ENCODE results near the gene CCDC197.

CCDC197 gene

DNA sequence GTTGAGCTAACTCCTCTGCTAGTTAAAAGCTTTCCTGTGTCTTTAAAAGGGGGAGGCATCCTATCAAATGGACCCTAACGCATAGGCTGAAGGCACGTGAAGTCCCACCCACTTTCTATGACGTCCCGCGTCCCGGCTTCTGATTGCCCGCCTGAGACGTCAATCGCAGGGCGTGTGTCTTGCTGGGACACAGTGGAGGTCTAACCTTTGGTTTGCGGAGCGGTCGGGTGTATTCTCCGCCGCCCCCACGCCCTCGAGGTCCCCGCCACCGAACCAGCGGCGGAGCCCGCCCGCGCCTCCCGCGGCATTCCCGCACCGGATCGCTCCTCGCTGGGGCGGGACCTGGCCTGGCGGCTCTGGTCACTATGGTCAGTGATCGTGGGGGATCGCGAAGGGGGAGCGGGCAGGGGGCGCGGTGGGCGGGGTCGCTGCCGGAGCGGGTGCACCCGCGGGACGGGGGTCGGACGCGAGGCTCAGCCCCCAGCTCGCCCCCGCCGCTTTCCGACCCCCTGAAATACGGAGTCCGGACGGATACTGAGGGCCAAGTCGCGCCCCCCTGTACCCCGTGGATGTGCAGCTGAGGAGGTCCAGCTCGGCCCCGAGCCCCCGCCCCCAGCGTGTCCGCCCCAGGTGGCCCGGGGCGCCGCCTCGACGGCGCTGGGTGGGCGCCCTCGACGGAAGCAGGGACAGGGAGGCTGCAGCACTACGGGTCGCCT lies 29.2 kb downstream of the CCDC197 start, which contains the start of gene OTUB2:
TSS of gene OTUB2 (plus strand) at position 168 of the 716 bp plus-strand sequence. CDS start at position 366, 198 bp downstream.
- DNase-seq (ENCODE audit: low read depth), result peak; percentile 98

DNA sequence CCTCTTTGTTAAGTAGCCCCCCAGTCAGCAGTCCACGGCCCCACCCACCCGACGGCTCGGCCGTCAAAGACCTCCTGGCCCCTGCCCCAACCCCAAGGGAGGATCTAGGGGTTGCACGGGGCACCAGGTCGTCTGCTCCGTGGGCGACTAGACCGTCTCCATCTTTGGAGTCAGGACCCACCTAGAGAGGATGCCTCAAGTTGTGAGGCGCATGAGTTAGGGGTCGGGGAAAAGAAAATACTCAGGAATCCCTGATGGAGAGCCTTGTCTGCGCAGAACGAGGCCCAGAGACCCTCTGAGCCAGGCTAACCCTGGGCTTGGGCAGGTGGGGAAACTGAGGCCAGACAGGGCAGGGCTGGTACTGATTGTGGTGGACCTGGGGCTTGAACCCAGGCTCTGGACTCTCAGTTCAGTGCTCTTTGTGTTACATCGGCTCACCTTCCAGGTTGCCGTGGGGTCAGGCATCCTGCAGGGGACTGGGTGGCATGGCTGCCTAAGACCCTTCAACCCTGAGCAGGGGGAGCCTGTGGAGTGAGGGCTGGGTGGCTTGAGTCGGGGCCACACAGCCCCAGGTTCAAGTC lies 29.9 kb downstream of the CCDC197 start:
- DNase-seq (ENCODE audit: low read depth), result no peak

DNA sequence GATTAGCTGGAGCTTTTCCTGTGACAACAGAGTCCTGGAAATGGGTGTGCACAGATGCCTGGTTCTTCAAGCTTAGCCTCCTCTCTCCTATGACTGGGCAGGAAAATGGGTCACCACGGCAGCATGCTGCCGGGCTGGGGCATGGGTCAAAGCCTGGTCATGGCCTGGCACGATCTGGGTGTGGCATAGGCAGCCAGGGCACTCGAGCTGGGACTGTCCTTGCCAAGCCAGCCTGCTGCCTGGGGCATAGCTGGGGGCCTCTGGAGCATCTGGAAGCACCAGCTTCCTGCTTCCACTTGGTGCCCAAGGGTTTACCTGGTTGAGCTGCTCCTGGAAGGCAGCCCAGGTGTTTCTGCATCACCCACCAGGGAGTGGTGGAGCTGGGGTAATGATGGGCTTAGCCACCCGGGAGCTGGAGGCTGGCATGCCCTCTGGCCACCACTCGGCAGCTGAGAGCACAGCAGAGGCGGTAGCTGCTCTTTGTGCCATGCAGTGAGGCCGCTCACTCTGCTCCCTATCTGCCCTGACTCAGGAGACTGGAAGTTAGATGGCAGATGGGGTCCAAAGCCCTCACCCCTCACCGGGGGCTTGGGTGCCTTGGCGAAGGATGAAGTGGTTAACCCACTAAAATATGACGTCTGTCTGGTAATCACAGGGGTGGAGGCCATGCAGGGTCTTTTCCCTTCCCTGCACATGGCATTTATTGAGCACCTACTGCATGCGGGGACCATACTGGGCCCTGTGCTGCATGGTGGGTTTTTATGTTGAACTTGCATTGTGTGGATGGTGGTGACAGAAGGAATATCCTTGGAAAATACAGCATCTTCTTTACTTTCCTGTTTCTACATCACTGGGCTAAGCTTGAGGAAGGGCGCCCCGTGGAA lies 30.7 kb downstream of the CCDC197 start:
- DNase-seq (ENCODE audit: low read depth), result no peak

DNA sequence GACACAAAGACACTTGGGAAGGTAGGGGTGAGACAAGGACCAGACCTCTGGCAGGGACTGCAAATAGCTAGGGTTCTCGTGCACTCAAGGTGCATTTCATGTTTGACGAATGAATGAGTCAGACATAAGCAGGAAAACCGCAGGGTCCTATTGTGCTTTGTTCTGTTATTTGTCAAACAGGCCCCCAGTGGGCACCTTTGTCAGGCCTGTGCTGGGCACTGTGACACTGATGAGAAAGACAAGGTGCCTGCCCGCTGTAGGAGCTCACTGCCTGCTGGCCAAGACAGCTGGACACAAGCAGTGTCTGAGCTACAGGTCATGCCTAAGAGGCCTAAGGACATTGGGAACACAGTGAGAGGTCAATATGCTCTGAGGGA lies 31.3 kb downstream of the CCDC197 start:
- no peak for DNase-seq (ENCODE audit: low read depth)

DNA sequence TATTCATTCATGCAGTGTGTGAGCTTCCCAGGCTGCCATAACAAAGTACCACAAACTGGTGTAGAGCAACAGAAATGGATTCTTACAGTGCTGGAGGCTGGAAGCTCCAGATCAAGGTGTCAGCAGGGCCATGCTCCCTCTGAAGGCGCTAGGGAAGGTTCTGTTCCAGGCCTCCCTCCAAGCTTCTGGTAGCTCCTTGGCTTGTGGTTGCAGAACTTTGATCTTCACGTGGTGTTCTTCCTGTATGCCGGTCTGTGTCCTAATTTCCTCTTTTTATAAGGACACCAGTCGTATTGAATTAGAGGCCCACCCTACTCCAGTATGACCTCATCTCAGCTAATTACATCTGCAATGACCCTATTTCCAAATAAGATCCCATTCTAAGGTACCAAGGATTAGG lies 32.2 kb downstream of the CCDC197 start:
- DNase-seq (ENCODE audit: low read depth), result no peak

DNA sequence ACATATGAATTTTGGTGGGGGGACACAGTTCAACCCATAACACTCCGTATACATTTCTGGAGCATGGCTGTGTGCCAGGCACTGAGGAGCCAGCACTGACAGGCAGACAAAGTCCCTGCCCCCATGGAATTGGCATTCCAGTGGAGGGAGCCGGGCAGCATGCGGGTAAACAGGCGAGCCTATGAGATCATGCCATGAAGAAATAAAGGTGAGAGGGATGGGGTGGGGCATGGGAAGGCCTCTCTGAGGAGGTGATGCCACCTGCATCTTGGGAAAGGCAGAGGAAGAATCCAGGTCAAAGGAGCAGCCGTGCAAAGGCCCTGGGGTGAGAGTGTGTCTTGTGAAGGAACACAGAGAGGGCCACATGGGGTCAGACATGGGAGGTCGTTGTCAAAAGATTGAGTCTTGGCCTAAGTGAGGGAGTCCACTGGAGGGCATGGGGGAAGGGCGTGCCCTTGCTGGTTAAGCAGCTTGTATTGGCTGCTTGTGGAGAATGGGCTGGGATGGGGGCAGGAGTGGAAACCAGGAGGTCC lies 32.6 kb downstream of the CCDC197 start:
- DNase-seq (ENCODE audit: low read depth), result no peak

DNA sequence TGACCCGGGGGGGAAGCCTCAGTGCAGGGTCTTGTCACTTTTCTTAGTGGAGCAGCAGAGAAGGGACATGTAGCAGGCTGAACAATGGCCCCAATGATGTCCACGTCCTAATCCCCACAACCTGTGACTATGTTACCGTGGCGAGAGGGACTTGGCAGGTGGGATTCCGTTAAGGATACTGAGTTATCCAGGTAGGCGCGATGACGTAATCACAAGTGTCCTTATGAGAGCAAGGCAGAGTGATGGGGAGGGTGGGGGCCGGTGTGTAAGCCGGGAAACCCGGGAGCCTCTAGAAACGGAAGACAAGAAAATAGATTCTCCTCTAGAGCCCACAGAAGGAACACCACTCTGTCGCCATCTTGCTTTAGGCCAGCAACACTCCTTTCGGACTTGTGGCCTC lies 33.5 kb downstream of the CCDC197 start:
- DNase-seq (ENCODE audit: low read depth), result no peak

DNA sequence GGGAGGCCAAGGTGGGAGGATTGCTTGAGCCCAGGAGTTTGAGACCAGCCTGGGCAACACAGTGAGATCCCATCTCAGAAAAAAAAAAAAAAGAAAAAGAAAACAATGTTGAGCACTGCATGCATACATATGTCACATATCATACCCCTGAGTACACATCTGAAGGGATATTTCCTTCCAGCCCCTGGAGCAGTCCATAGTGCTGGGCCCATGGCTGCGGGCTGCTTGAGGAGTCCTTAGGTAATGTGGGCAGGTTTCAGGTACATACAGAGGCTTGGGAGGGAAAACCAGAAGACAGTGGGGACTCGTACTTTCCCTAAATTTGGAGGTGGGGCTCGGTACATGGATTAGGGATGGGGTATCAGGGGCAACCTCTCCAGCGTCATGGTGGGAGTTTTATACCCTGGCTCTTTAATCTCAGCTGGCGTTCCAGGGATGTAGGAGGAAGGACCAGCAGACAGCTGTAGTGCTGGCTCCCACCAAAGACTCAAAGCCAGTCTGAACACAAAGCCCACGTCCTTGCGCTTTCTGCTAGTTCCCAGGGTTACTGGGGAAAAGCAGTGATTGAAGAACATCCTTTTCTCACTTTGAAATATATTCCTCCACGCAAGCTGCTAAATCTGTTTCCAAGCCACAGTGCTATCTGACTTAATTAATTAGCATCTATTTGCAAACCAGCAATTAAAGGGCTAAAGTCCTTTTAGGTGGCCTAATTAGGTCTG lies 34.2 kb downstream of the CCDC197 start:
- no peak for DNase-seq (ENCODE audit: low read depth)

DNA sequence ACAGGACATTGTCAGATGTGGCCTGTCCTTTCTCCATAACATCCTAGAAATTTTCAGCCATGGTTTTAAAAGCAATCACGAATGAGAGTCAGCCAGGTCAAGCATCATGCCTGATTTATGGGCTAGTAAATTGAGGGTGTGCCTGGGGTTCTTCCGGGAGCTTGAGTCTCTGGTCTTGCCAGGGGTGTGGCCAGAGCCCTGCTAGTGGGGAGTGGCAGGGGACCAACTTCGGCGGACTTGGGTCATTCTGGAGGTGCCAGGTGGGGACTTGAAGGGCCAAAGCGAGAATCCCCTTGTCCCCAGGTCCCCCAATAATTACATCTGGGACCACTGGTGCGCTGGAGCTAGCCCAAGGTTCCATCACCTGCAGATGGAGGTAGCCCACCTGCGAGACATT lies 34.8 kb downstream of the CCDC197 start:
- DNase-seq (ENCODE audit: low read depth), result no peak

DNA sequence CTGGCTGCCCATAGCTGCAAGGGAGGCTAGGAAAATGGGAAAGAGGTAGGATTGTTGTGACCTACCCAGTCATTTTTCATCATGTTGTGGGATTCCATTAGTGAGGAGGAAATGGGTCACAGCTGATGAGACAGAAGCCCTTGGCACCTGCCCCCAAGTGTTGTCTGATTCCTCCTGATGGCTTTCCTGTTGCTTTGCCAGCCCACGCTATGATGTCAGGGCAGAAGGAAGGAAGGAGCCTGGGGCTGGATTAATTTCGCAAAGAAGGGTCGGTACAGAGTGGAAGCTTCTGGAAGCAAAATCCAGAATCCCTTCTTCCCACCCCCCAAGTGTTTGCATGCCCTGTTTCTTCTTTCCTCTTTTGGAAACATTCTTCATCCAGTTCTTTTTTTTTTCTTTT lies 37.8 kb downstream of the CCDC197 start:
- no peak for DNase-seq (ENCODE audit: low read depth)

DNA sequence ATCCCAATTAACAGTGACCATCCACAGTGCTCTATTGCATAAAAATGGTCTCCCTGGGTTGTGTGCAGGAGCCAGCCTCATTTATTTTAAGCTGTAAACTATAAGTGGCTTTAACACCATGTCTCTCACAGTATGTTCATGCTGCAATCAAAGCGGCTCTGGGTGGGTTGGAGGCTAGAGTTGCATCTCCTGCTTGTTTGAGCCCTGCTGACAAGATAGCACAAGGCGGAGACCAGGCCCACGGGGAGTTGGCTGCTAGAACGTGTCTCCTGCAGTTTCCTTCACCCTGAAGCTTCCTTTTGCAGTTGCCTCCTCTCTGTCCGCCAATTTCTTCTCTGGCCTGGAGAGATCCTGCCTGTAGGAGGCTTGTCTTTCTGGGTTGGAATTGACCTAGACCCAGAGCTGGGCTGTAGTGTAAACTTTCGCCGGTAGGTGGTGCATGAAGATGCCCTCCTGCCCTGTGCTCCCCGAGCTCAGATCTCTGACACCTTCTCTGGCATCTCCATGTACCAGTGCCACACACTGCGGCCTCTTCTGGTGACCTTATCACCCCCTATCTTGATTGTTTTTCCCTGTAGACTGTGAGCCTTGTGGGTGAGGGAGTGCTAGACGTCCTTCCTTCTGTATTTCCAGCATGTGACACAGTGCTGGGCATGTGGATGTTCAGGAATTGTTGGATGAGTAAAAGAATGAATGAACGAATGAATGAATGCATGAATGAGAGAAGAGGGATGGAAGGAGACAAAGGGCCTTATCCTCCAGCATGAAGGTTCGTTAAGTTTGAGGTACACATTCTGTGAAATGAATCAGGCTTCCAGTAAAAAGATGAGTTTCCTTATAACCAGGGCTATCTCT lies 39.4 kb downstream of the CCDC197 start:
- peak; percentile 65 for DNase-seq (ENCODE audit: low read depth)

DNA sequence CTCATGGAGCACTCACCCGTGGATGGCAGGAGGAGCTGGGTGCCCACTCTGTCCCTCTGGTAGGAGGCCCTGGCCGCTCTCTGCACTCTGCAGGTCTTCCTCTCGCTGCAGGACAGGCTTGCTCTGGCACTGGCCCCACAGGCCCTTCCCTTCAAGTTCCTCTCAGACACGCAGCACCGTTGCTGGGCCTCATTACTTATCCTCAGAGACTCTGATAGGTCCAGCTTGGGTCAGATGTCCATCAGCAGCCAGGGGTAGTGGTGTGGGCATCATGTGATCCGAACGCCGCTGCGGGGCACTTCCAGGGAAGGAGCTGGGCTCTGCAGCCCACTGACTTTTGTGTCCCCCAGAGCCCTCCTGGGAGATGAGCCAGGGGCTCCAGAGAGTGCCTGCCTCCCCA lies 40.9 kb downstream of the CCDC197 start:
- no peak for DNase-seq (ENCODE audit: low read depth)

DNA sequence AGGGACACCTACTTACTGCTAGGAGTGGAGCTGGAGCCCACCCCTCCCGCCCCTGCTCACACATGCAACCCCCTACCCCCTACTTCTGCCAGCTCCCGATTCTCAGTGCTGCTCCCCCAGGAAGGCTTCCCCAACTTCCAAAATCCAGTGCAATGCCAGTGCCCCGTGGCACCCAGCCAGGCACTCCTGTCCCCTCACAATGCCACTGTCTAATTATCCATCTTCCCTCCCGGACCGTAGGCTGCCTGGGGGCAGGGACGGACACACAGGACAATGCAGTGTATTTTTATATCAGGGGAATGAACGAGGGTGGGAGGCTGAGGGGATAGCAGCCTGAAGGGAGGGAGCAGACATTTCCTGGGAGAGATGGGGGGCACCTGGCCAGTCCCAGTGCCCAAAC lies 41.4 kb downstream of the CCDC197 start:
- DNase-seq (ENCODE audit: low read depth), result no peak

DNA sequence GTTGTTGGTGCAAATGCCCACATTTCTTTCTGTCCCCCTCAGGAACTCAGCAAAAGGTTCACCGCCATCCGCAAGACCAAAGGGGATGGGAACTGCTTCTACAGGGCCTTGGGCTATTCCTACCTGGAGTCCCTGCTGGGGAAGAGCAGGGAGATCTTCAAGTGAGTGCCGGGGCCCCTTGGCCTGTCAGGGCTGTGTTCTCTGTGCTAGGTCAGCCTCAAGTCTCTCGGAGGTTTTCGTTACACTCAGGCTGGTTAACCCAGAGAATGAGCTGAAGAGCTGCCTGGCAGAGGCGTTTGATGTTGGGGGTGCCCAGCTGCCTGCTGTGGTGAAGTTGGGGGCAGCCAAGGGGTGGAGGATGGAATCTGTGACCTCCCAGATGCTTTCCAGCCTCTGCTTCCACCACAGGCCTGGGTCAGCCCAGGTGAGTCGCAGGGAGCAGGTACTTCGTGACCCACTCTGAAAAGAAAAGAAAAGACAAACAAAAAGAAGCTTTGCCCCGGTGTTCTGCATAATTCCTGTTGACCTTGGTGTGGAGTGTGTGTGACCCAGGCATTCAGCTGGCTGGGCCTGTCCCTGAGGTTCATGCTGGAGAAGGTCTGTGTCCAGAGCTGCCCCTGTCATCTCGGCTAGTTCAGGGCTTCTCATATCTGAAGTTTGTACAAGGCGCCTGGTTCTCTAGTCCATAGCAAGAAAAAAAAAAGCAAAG lies 42.0 kb downstream of the CCDC197 start:
- DNase-seq (ENCODE audit: low read depth), result no peak

DNA sequence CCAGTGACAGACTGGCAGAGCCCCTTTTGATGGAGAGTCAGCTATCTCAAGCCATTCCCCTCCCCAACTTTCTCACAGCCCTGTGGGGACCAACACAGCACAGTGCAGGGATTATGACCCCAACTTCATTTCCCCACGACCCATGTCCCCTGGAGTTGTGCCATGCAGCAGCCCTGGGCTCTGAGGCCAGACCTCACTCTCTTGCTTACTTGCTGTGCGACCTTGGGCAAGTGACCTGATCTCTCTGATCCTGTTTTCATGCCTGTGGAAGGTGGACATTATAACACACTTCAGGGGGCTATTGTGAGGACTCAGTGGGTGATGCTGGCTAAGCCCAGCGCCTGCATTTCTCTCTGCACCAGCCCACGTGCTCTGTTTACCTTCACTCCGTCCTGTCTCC lies 43.1 kb downstream of the CCDC197 start:
- DNase-seq (ENCODE audit: low read depth), result no peak

DNA sequence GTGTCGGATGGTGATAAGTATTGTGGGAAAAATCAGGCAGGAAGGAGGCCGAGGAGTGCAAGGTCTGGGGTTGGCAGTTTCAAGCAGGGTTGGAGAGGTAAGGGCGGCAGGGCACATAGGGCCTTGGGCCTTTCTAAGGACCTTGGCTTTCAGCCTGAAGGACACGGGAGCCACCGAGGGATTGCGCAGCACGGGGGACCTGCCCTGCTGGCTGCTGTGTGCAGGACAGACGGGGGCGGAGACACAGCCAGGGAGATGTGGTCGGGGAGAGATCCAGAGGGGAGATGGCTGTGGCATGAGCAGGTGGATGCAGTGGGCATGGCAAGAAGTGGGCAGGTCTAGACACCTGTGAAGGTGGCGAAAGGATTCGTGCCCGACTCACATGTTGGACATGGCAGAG lies 43.7 kb downstream of the CCDC197 start:
- DNase-seq (ENCODE audit: low read depth), result no peak

DNA sequence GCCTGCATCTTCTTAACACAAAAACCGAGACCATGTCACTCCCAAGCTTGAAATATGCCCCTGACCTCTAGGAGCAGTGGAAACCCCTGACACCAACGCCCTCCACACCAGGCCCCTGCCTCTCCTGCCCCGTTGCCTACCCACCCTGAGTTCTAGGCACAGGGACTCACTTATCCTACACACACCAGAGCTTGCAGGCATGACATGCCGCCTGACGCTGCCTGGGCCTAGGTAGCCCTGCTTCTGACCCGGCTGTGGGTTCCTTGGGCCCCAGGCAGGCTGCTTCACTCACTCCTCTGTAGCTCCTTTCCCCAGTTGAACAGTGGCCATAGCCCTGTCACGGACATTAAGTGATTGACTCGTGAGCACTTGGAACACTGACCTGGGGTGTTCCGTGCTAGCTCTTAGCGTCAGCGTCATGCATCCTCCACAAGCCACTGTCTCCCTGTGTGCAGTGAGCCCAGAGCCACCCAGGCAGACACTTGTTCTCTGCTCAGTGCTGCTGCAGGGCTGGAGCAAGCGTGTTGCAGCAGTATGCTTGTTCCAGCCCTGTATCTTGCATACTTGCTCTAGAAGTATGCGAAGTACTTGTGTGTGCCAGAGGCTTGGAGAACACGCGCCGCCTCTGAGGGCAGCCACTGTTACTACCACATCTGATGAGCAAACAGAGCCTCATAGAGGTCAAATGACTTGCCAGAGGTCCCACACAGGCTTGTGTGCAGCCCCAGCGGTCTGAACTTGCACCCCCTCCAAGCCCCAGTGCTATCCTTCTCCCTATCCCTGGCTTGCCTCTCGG lies 44.6 kb downstream of the CCDC197 start:
- DNase-seq (ENCODE audit: low read depth), result peak; percentile 86

DNA sequence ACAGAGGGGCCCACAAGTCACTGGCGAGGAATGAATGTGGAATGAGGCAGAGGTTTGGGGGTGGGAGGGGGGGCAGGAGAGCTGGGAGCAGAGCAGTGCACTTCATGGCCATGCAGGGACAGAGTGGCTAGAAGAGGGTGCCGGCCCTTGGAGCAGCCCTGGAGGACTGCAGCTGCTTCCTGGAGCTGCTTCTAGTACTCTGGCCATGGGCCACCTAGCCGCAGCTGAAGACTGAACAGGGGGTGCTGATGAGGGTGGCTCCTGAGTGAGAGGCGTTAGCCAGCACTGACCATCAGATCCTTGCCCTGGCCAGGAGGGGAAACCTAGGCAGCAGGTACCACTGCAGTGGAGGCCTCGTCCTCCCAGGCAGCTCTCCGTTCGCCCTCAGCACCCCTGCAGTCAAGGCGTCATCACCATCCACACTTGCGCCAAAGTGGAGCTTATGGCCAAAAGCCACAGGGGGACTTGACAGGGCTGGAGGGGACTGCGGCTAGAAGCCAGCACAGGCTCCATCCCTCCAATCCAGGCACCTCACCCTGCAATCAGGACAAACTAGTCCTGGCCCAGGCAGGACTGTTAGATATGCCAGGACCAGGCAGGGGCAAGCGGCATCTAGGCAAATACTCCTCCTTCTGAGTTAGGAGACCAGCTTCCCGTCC lies 45.5 kb downstream of the CCDC197 start:
- no peak for DNase-seq (ENCODE audit: low read depth)

DNA sequence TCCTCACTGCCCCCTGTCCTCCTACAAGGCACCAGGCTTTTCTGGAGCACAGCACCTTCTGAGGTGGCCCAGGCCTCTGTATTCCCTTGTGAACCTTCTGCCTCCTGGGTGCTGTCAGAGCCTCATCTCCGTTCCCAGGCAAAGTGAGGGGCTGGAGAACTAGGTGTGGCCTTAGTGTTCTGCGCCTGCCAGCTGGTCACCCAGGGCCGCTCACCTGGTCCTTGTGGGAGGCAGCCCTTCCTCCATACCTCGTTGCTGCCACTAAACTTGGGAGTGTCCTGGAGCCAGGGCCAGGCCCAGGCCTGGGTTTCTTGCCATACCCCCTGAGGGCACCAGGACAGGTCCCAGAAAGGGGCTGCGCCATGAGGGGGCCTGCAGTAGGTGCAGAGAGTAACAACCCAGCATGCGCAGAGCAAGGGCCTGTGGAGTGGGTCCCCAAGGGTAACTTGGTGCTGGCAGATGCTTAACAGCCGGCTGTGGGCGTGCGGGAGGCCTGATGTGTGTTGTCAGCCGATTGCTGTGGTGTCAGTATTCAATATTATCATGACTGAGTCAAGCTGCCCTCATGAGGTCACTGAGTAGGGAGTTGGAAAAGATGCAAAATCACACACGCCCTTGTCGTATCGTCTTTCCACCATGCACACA lies 46.1 kb downstream of the CCDC197 start:
- DNase-seq (ENCODE audit: low read depth), result no peak
